CD4-positive, CD25-positive, alpha-beta regulatory T cell (primary cell): ENCODE data around the gene DNAJC18. TPM values are rescaled to one million over a fixed set of nuclear protein-coding genes. Genes with fewer than 3 reads are reported as not detected.

ENCODE experiments used
- ATAC-seq, 2 donors: fragments of 150-1000 bp; cut with Tn5 transposase; one replicate each; pipeline ENCODE4 v1.10.0; 2021; ENCODE audit warnings: low read depth in 2 of 2, moderate number of reproducible peaks in 2 of 2, moderate library complexity in 1 of 2
- DNase-seq, 3 donors: peaks; one replicate each; pipeline versions ENCODE4 v3.0.0 to v3.0.0-alpha.2; 2012 to 2022; ENCODE audit warnings: mixed read lengths in 1 of 3
- H3K27ac ChIP-seq: one replicate; pipeline ENCODE4 v1.7.0; 2013; ENCODE audit warnings: mild to moderate bottlenecking, low read length; ENCODE audit not compliant: insufficient read depth, poor library complexity, severe bottlenecking
- H3K27me3 ChIP-seq: one replicate; pipeline ENCODE4 v1.7.0; 2013; ENCODE audit warnings: low read length; ENCODE audit not compliant: control insufficient read depth, insufficient read depth
- H3K36me3 ChIP-seq: one replicate; pipeline ENCODE4 v1.7.0; 2013; ENCODE audit warnings: mild to moderate bottlenecking, low read length, moderate library complexity; ENCODE audit not compliant: control insufficient read depth, insufficient read depth
- H3K4me1 ChIP-seq: 2 replicates; pipeline ENCODE4 v1.7.0; 2013; ENCODE audit warnings: mild to moderate bottlenecking, low read length; ENCODE audit not compliant: insufficient read depth, control insufficient read depth, poor library complexity, severe bottlenecking
- H3K4me3 ChIP-seq: one replicate; pipeline ENCODE4 v1.7.0; 2013; ENCODE audit warnings: low read depth, mild to moderate bottlenecking, low read length, moderate library complexity
- H3K9me3 ChIP-seq, 2 experiments: 1 replicate in 1 of 2; 2 replicates in 1 of 2; pipeline ENCODE4 v1.7.0; 2013; ENCODE audit warnings: low read length in 2 of 2, mild to moderate bottlenecking in 1 of 2, moderate library complexity in 1 of 2; ENCODE audit not compliant: control insufficient read depth in 2 of 2
- H3K27ac Mint-ChIP-seq, 3 donors: one replicate each; pipeline ENCODE4 v1.8.0; 2020 to 2022; ENCODE audit warnings: mild to moderate bottlenecking in 3 of 3, mixed read lengths in 3 of 3, moderate library complexity in 2 of 3
- H3K27me3 Mint-ChIP-seq: one replicate; pipeline ENCODE4 v1.8.0; 2022; ENCODE audit warnings: mild to moderate bottlenecking, mixed read lengths
- H3K36me3 Mint-ChIP-seq: one replicate; pipeline ENCODE4 v1.8.0; 2020; ENCODE audit warnings: mixed read lengths
- H3K4me1 Mint-ChIP-seq, 4 donors: one replicate each; pipeline ENCODE4 v1.8.0; 2020 to 2022; ENCODE audit warnings: mixed read lengths in 4 of 4, mild to moderate bottlenecking in 1 of 4
- H3K4me3 Mint-ChIP-seq, 4 donors: one replicate each; pipeline ENCODE4 v1.8.0; 2020 to 2022; ENCODE audit warnings: mild to moderate bottlenecking in 4 of 4, mixed read lengths in 4 of 4, moderate library complexity in 3 of 4
- H3K9me3 Mint-ChIP-seq, 7 donors: one replicate each; pipeline ENCODE4 v1.8.0; 2020 to 2022; ENCODE audit warnings: mixed read lengths in 7 of 7, mild to moderate bottlenecking in 3 of 7, moderate library complexity in 2 of 7
- polyA plus RNA-seq, 4 donors: library from polyadenylated mRNA; unstranded; fragments of 300-500 nt; fragmentation: Illumina TruSeq; gene quantifications; one replicate each; pipeline ENCODE4 v1.2.3, GENCODE V29; 2021
- total RNA-seq: library from RNA; stranded (reverse); gene quantifications from one replicate; pipeline ENCODE4 v1.2.3, GENCODE V29; 2022

DNAJC18 gene
- total and polyA plus RNA-seq, 5 donors from 2014 or later, result 4.0 to 9.0 (median 5.6) TPM

DNA sequence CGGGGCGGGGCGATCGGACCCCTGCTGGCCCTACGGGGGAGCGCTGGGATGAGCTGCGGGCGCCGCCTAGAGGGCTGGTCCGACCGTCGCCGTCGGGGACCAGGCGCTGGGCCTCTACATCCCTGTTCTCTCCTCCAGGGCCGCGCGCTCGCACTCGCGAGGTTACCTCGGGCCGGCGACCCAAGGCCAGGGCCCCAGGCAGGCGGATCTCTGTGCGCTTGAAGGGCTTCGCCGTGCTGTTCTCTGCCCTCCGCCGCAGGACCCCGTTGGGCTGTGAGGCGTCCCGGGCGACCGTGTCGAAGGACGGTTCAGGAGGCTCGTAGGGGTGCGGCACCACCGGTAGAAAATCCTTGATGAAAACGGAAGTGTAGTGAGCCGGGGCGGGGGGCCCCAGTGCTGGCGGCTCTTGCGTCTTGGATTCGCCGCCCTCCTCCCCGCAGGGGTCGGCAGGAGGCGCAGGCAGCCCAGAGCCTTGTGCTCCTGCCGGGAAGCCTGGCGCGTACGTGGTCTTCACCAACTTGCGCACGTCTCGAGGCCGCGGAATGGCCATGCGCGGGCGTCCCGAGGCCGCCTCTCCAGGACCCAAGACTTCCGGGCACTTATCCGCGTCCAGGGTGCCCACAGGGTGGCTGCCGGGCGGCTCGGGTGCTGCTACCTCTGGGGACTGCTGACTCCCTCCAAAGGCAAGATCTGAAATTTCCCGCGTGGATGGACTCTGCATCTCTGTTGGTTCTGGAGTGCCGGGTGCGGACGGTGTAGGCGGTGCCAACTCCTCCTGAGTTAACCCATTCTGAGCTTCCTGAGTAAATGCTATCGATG, 46.4 kb downstream of the DNAJC18 start:
- no peaks in the 10 kb centered on the region for H3K36me3 ChIP-seq
- no peaks in the 10 kb centered on the region for H3K9me3 ChIP-seq
- peaks cover 0 to 47% (median 26%) of the 10 kb centered on the region in 4 donors for H3K4me1 Mint-ChIP-seq
- H3K4me3 ChIP-seq, result peak overlapping the region; percentile 72
- no peaks in the 10 kb centered on the region for H3K36me3 Mint-ChIP-seq
- H3K4me3 Mint-ChIP-seq, result peak overlapping the region; percentile 90 to 97 (median 93)
- H3K27ac ChIP-seq, result peak overlapping the region; percentile 61
- peaks cover 53% of the 10 kb centered on the region for H3K4me1 ChIP-seq
- H3K27me3 ChIP-seq, result no peaks in the 10 kb centered on the region
- peak overlapping the region; percentile 63 to 86 (median 83) for H3K27ac Mint-ChIP-seq
- peaks cover 4% of the 10 kb centered on the region for H3K27me3 Mint-ChIP-seq
- peaks cover 0 to 2% (median 0%) of the 10 kb centered on the region in 7 donors for H3K9me3 Mint-ChIP-seq
- peak; percentile 70 to 90 (median 72) for DNase-seq
- ATAC-seq, result peak; percentile 73 to 75

DNA sequence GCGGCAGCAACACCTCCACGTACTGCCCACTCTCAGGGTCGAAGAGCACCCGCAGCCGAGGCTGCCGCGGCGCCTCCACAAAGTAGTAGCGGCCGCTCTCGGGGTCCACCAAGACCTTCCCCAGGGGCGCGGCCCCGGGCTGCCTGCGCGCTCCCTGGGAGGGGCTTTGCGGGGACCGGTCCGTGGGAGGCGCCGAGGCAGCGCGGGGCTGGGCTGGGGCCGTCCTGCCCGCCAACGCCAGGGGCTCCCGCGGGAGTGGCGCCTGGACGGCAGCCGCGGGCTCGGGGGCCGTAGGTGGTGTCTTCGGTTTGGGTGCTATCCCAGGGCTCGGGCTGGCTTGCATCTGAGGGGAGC, 47.0 kb downstream of the DNAJC18 start:
- Mint-ChIP-seq H3K4me1 (peaks cover 0 to 47% (median 26%) of the 10 kb centered on the region in 4 donors), H3K27ac (peak overlapping the region in 2 of 3 donors; percentile 83 to 89), H3K36me3 (no peaks in the 10 kb centered on the region), H3K4me3 (peak overlapping the region; percentile 90 to 97 (median 93)), H3K27me3 (peaks cover 4% of the 10 kb centered on the region), H3K9me3 (peaks cover 0 to 2% (median 0%) of the 10 kb centered on the region in 7 donors)
- Histone ChIP-seq H3K36me3 (no peaks in the 10 kb centered on the region), H3K4me1 (peaks cover 53% of the 10 kb centered on the region), H3K4me3 (no peak overlapping the region), H3K27me3 (no peaks in the 10 kb centered on the region), H3K27ac (peak overlapping the region; percentile 61), H3K9me3 (no peaks in the 10 kb centered on the region)
- DNase-seq (no peak), ATAC-seq (peak in 1 of 2 donors; percentile 16)

DNA sequence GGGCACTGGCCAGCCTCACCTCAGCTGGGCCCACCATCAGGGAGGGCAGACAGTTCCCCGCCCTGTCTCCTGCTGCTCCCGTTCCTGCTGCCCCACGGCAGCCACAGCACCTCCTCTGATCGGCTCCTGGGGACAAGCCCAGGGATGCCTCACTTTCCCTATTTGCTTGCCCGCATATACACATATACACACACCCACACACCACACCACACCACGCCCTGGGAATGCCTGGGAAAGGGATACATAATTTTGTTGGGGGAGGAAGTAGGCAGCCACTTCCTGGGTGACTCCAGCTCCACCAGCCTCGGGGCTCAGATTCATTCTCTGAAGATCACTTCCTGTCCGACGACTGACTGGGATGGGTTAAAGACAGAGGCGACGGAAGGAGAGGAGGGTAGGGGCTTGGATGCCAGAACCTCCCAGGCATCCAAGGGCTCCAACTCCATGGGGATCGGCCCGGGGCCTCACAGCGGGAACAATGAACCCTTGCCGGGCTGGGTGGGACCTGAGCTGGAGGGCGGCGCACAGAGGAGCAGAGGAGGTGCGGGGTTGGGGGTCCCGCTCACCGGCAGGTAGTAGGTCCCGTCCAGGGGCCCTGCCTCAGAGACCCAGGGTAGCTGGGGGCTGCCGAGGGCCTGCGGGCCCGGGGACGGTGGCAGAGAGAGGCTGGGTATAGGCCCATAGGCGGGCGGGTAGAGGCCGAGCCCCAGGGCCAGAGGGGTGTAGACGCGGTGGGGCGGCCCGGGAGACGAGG, 47.6 kb downstream of the DNAJC18 start:
- H3K27ac Mint-ChIP-seq, result peak overlapping the region; percentile 84 to 95 (median 89)
- peaks cover 0 to 2% (median 0%) of the 10 kb centered on the region in 7 donors for H3K9me3 Mint-ChIP-seq
- Histone ChIP-seq H3K36me3 (no peaks in the 10 kb centered on the region), H3K4me1 (peaks cover 53% of the 10 kb centered on the region), H3K4me3 (no peak overlapping the region), H3K9me3 (no peaks in the 10 kb centered on the region), H3K27ac (peak overlapping the region; percentile 61), H3K27me3 (no peaks in the 10 kb centered on the region)
- DNase-seq (peak in 1 of 3 donors; percentile 72), ATAC-seq (no peak)
- H3K36me3 Mint-ChIP-seq, result no peaks in the 10 kb centered on the region
- peak overlapping the region; percentile 83 to 95 (median 92) for H3K4me3 Mint-ChIP-seq
- peaks cover 0 to 47% (median 22%) of the 10 kb centered on the region in 4 donors for H3K4me1 Mint-ChIP-seq
- H3K27me3 Mint-ChIP-seq, result no peaks in the 10 kb centered on the region

DNA sequence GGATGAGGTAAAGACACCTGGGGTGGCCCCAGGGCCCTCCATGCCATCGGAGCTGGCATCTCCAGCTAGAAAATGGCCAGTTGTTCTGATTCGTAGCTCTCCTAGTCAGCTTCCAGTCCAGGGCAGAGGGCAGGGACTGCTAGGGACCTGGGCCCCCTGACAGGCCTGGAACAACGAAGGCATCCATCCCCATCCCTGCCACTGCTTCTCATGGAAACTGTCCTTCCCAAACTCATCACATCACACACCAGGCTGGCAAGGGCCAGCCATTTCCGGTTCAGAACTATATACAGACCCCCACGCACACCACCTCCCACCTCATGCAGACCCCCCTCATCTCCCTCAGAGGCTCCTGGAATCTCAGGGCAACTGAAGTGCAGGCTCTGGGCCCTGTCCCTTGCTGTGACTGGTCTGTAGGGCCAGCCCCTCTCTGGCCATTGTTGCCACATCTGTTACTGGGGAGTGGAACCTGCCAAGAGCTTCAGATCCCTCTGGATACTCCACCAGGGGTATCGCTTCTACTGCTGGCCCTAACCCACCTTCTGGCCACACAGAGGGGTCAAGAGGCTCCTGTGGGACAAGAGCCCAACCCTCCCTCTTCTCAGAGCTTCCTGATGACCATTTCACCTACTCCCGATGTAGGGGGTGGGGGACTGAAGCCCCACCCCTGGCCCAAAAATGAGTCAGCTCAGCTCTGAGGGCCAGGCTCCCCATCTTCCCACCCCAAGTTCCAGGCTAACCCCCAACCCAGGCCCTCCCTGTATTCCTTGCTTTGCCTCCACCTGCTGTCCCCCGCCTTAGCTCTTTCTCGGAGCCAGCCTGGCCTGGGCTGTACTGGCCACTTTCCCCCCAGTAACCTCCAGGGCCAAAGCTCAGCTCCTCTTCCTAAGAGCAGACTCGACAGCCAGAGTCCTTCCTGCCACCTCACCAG, 48.4 kb downstream of the DNAJC18 start:
- Histone ChIP-seq H3K9me3 (no peaks in the 10 kb centered on the region), H3K4me1 (peaks cover 53% of the 10 kb centered on the region), H3K36me3 (no peaks in the 10 kb centered on the region), H3K27me3 (no peaks in the 10 kb centered on the region), H3K4me3 (peak overlapping the region; percentile 7), H3K27ac (peak overlapping the region; percentile 65)
- DNase-seq (no peak), ATAC-seq (no peak)
- no peaks in the 10 kb centered on the region for H3K27me3 Mint-ChIP-seq
- peak overlapping the region; percentile 84 to 95 (median 89) for H3K27ac Mint-ChIP-seq
- H3K9me3 Mint-ChIP-seq, result peaks cover 0 to 1% (median 0%) of the 10 kb centered on the region in 7 donors
- H3K4me1 Mint-ChIP-seq, result peaks cover 0 to 52% (median 22%) of the 10 kb centered on the region in 4 donors
- peak overlapping the region; percentile 83 to 95 (median 92) for H3K4me3 Mint-ChIP-seq
- H3K36me3 Mint-ChIP-seq, result no peaks in the 10 kb centered on the region

DNA sequence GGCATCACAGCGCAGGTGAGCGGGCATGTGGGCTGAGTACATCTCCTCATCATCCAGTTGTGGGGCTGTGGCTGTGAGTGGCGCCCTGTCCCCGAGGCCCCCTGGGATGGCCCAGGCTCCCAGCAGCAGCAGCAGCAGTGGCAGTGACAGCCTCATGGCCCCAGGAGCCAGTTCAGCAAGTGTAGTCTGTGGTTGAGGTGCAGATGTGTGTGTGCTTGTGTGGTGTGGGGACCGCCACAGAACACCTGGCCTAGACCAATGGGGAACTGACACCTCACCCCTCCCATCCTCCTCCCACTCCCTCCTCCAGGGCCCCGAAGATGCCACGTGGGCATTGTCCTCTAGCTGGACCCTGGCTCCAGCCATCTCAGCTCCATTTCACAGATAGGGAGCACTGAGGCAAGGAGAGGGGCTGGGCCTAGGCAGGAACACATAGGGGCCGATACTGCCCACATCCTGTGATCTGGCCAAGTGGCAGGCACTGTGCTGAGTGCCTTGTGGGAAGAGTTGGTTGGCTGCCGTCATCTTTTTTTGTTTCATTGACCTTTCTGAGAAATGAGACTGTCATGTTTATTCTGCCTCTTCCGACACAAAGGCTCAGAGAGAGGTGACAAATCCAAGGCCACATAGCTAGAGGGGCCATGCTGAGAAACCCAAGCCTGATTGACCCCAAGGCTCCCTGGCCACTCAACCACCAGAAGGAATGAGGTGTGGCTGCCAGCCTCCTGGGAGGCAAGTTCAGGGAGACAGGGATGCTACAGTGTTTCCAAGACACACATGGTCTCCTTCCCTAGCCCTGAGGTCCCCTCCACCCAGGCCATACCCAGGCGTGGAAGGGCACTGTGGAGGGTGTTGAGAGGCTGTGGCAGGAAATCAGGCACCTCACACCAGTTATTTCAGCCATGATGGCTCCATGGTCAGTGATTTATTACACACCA, 49.4 kb downstream of the DNAJC18 start, which contains the start of gene MZB1:
MZB1 (minus strand) TSS at position 213 of the 938 bp plus-strand sequence; CDS start at position 156, 57 bp downstream.
- Histone ChIP-seq H3K4me3 (peak within 1 kb of the TSS; percentile 7), H3K4me1 (peaks cover 56% of the 10 kb centered on the region), H3K36me3 (no peaks in the 10 kb centered on the region), H3K27me3 (no peaks in the 10 kb centered on the region), H3K27ac (peak within 1 kb of the TSS; percentile 65), H3K9me3 (no peaks in the 10 kb centered on the region)
- no peaks in the 10 kb centered on the region for H3K36me3 Mint-ChIP-seq
- ATAC-seq (peak; percentile 43 to 56), DNase-seq (peak in 2 of 3 donors; percentile 71 to 87)
- H3K9me3 Mint-ChIP-seq, result peaks cover 0 to 1% (median 0%) of the 10 kb centered on the region in 7 donors
- H3K27ac Mint-ChIP-seq, result peak within 1 kb of the TSS; percentile 60 to 88 (median 85)
- peak within 1 kb of the TSS; percentile 41 to 95 (median 66) for H3K4me3 Mint-ChIP-seq
- H3K4me1 Mint-ChIP-seq, result peaks cover 0 to 61% (median 30%) of the 10 kb centered on the region in 4 donors
- no peaks in the 10 kb centered on the region for H3K27me3 Mint-ChIP-seq

DNA sequence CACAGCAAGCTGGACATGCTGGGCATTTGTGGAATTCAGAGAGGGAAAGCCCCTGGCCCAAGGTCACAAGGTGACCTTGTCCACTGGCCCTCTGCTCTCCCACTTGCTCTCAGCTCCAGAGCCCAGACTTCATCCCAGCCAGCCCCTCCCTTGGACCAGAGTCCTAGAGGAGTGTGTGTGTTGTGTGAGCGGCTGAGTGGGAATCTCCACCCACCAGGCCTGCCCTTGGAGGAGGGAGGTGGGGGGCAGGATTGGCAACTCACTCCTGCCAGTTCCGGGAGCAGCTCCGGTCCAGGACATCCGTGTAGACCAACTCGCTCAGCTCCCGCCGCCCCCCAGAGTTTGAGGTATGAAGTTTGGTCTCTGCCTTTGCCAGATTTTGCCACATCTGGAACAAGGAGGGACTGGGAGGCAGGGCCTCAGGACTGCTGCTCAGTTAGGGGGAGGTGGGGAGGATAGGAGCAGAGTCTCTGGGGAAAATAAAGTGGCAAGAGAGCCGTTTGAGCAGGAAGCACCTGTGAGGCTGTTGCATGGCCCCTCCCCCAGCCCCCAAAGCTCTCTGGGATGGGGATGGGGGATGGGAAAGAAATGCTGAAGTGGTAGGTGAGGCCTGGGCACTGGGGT, 51.0 kb downstream of the DNAJC18 start:
- Histone ChIP-seq H3K27me3 (no peaks in the 10 kb centered on the region), H3K36me3 (no peaks in the 10 kb centered on the region), H3K4me1 (peaks cover 51% of the 10 kb centered on the region), H3K9me3 (no peaks in the 10 kb centered on the region), H3K4me3 (no peak overlapping the region), H3K27ac (no peak overlapping the region)
- peak in 1 of 3 donors; percentile 28 for DNase-seq
- Mint-ChIP-seq H3K4me1 (peaks cover 0 to 73% (median 40%) of the 10 kb centered on the region in 4 donors), H3K27me3 (no peaks in the 10 kb centered on the region), H3K27ac (peak overlapping the region in 1 of 3 donors; percentile 32), H3K36me3 (no peaks in the 10 kb centered on the region), H3K9me3 (peaks cover 0 to 1% (median 0%) of the 10 kb centered on the region in 7 donors), H3K4me3 (peak overlapping the region in 2 of 4 donors; percentile 27 to 49)
- ATAC-seq, result no peak
